NCI-H1092 treated with DMSO at 0.1 percent for 48 hours (cell line): ENCODE data around the gene CSDE1.
"Not testable (repeated sequence)": the region's sequence is repeated elsewhere in the genome, so short reads cannot be mapped to it uniquely, and the experiment has no call there.

ENCODE experiments used
- DNase-seq: peaks from one replicate; lab custom pipeline; 2025; lab: John Stamatoyannopoulos, UW

The CSDE1 gene

GRCh38 chr1:114757455-114758255 is at the start of gene CSDE1:
Gene CSDE1 (minus strand): TSS chr1:114757984. CDS start chr1:114739890, 18,094 bp downstream.
- DNase-seq, result peak; percentile 97

GRCh38 chr1:114804449-114804848 is 46.7 kb upstream of the CSDE1 start:
- DNase-seq, result not testable (repeated sequence)

- no peak for DNase-seq
Measured at GRCh38 chr1:114803001-114803400, 45.2 kb upstream of the CSDE1 start.

- DNase-seq, result no peak
Measured at GRCh38 chr1:114794038-114794437, 36.3 kb upstream of the CSDE1 start.

GRCh38 chr1:114790581-114790980 is 32.8 kb upstream of the CSDE1 start:
- not testable (repeated sequence) for DNase-seq

- DNase-seq, result not testable (repeated sequence)
Measured at GRCh38 chr1:114786440-114786839, 28.7 kb upstream of the CSDE1 start.

GRCh38 chr1:114782476-114782875 is 24.7 kb upstream of the CSDE1 start:
- no peak for DNase-seq

GRCh38 chr1:114780344-114781226 is 22.8 kb upstream of the CSDE1 start, which contains the start of gene SIKE1:
Gene SIKE1 (minus strand): TSS chr1:114780685. CDS start chr1:114780607, 78 bp downstream.
- DNase-seq, result peak; percentile 88

- no peak for DNase-seq
Measured at GRCh38 chr1:114779722-114780121, 21.9 kb upstream of the CSDE1 start.

GRCh38 chr1:114776726-114777125 is 18.9 kb upstream of the CSDE1 start:
- not testable (repeated sequence) for DNase-seq

- DNase-seq, result no peak
Measured at GRCh38 chr1:114771992-114772391, 14.2 kb upstream of the CSDE1 start.

GRCh38 chr1:114770989-114771388 is 13.2 kb upstream of the CSDE1 start:
- no peak for DNase-seq

GRCh38 chr1:114764689-114765088 is 6.9 kb upstream of the CSDE1 start:
- no peak for DNase-seq

GRCh38 chr1:114758256-114758832 is 560 bp upstream of the CSDE1 start:
- DNase-seq, result no peak

GRCh38 chr1:114756949-114757454 is 782 bp downstream of the CSDE1 start:
- no peak for DNase-seq

GRCh38 chr1:114756009-114756892 is 1.5 kb downstream of the CSDE1 start:
- no peak for DNase-seq

GRCh38 chr1:114755006-114755931 is 2.5 kb downstream of the CSDE1 start:
- no peak for DNase-seq

- not testable (repeated sequence) for DNase-seq
Measured at GRCh38 chr1:114753702-114754101, 4.1 kb downstream of the CSDE1 start.

GRCh38 chr1:114753143-114753542 is 4.6 kb downstream of the CSDE1 start:
- no peak for DNase-seq

GRCh38 chr1:114750780-114751179 is 7.0 kb downstream of the CSDE1 start:
- DNase-seq, result peak; percentile 1
